CD14-positive monocyte (primary cell): ENCODE results near the gene U2SURP. TPM values are rescaled to one million over a fixed set of nuclear protein-coding genes. Genes with fewer than 3 reads are reported as not detected.

Experiments
- DNase-seq, 3 donors: peaks; one replicate each; pipeline ENCODE4 v3.0.0-alpha.2; 2011 to 2022
- H2AFZ ChIP-seq: 2 replicates; pipeline ENCODE4 v1.6.0; 2012; ENCODE audit warnings: mild to moderate bottlenecking, low read depth, low read length, inconsistent platforms; ENCODE audit not compliant: insufficient read depth, poor library complexity, severe bottlenecking
- H3K27ac ChIP-seq, 2 donors: 1 replicate in 1 of 2; 2 replicates in 1 of 2; pipeline ENCODE4 v1.5.1; 2012 to 2013; ENCODE audit warnings: low read length in 2 of 2, control low read depth in 1 of 2, inconsistent platforms in 1 of 2, low read depth in 1 of 2, mild to moderate bottlenecking in 1 of 2
- H3K27me3 ChIP-seq, 2 donors: one replicate each; pipeline versions ENCODE4 v1.6.0 to v1.6.1; 2011 to 2013; ENCODE audit warnings: low read length in 2 of 2; ENCODE audit not compliant: control insufficient read depth in 2 of 2, insufficient read depth in 2 of 2
- H3K36me3 ChIP-seq, 2 donors: replicated peaks in 1 of 2; 1 replicate in 1 of 2; 2 replicates in 1 of 2; pipeline versions ENCODE4 v1.5.1 to v1.6.1; 2012 to 2013; ENCODE audit warnings: low read length in 2 of 2, control low read depth in 1 of 2, inconsistent platforms in 1 of 2, mild to moderate bottlenecking in 1 of 2; ENCODE audit not compliant: insufficient read depth in 2 of 2, control insufficient read depth in 1 of 2
- H3K4me1 ChIP-seq, 2 donors: 1 replicate in 1 of 2; 2 replicates in 1 of 2; pipeline versions ENCODE4 v1.5.1 to v1.6.1; 2012 to 2013; ENCODE audit warnings: low read length in 2 of 2, control low read depth in 1 of 2, inconsistent platforms in 1 of 2, mild to moderate bottlenecking in 1 of 2, moderate library complexity in 1 of 2; ENCODE audit not compliant: insufficient read depth in 2 of 2, control insufficient read depth in 1 of 2
- H3K4me2 ChIP-seq: replicated peaks from 2 replicates; pipeline ENCODE3; 2012; ENCODE audit warnings: low read length, moderate library complexity, mild to moderate bottlenecking; ENCODE audit not compliant: poor library complexity, severe bottlenecking; ENCODE audit errors: extremely low read depth
- H3K4me3 ChIP-seq, 3 experiments: fragments of 200-600 bp in 1 of 3; sonication (generic) in 1 of 3; replicated peaks in 1 of 3; 1 replicate in 2 of 3; 2 replicates in 1 of 3; pipeline ENCODE4 v1.5.1; 2011 to 2013; ENCODE audit warnings: low read length in 3 of 3, mild to moderate bottlenecking in 3 of 3, control low read depth in 2 of 3, low read depth in 2 of 3, inconsistent platforms in 1 of 3, moderate library complexity in 1 of 3
- H3K79me2 ChIP-seq: 2 replicates; pipeline ENCODE4 v1.6.0; 2012; ENCODE audit warnings: mild to moderate bottlenecking, control low read depth, inconsistent platforms, low read length, moderate library complexity; ENCODE audit not compliant: insufficient read depth
- H3K9ac ChIP-seq: 2 replicates; pipeline ENCODE4 v1.6.0; 2017; ENCODE audit warnings: low read length, mild to moderate bottlenecking; ENCODE audit not compliant: insufficient read depth, poor library complexity, severe bottlenecking
- H3K9me3 ChIP-seq, 2 donors: replicated peaks in 1 of 2; 1 replicate in 1 of 2; 2 replicates in 1 of 2; pipeline versions ENCODE4 v1.5.1 to v1.6.1; 2012 to 2013; ENCODE audit warnings: low read length in 2 of 2, control low read depth in 1 of 2; ENCODE audit not compliant: control insufficient read depth in 1 of 2, insufficient read depth in 1 of 2
- H4K20me1 ChIP-seq: 2 replicates; pipeline ENCODE4 v1.6.0; 2012; ENCODE audit warnings: mild to moderate bottlenecking, low read length, control low read depth, moderate library complexity; ENCODE audit not compliant: insufficient read depth
- H3K27ac Mint-ChIP-seq, 7 donors: one replicate each; pipeline ENCODE4 v1.8.0; 2020; ENCODE audit warnings: mild to moderate bottlenecking in 7 of 7, mixed read lengths in 7 of 7, moderate library complexity in 6 of 7, inconsistent platforms in 2 of 7
- H3K27me3 Mint-ChIP-seq, 3 donors: one replicate each; pipeline ENCODE4 v1.8.0; 2021 to 2022; ENCODE audit warnings: low read depth in 3 of 3, mild to moderate bottlenecking in 3 of 3, mixed read lengths in 3 of 3, moderate library complexity in 3 of 3, inconsistent platforms in 1 of 3
- H3K36me3 Mint-ChIP-seq, 2 donors: one replicate each; pipeline ENCODE4 v1.8.0; 2020; ENCODE audit warnings: mixed read lengths in 2 of 2, inconsistent platforms in 1 of 2, mild to moderate bottlenecking in 1 of 2
- H3K4me1 Mint-ChIP-seq: one replicate; pipeline ENCODE4 v1.8.0; 2020; ENCODE audit warnings: mild to moderate bottlenecking, mixed read lengths
- H3K4me3 Mint-ChIP-seq, 2 donors: one replicate each; pipeline ENCODE4 v1.8.0; 2020; ENCODE audit warnings: mild to moderate bottlenecking in 2 of 2, mixed read lengths in 2 of 2, moderate library complexity in 1 of 2
- H3K9me3 Mint-ChIP-seq, 7 donors: one replicate each; pipeline ENCODE4 v1.8.0; 2020 to 2022; ENCODE audit warnings: mixed read lengths in 7 of 7, mild to moderate bottlenecking in 6 of 7, moderate library complexity in 6 of 7, inconsistent platforms in 2 of 7
- WGBS: methylation state at CpG from one replicate; pipeline ENCODE4 v1.1.5; 2013; ENCODE audit warnings: missing lambda C conversion rate; ENCODE audit not compliant: insufficient coverage; 5-methylcytosine and 5-hydroxymethylcytosine counted together
- intact Hi-C, 2 donors: fragments of 100-400 bp; cut with micrococcal nuclease; formaldehyde crosslinking; loops; one replicate each; pipeline versions ENCODE4 v1.15.0 to v1.15.1; 2023
- polyA minus RNA-seq: library from RNA; depleted of rRNA, polyadenylated mRNA; stranded (reverse); fragments of >200 nt; gene quantifications from 2 replicates; pipeline ENCODE4 v1.2.3, GENCODE V29; 2012
- polyA plus RNA-seq, 3 donors: library from polyadenylated mRNA; depleted of rRNA in 1 of 3; unstranded in 2 of 3; stranded (reverse) in 1 of 3; fragments of 300-500 nt in 2 of 3; fragments of >200 nt in 1 of 3; fragmentation: Illumina TruSeq in 2 of 3; gene quantifications; 1 replicate in 2 of 3; 2 replicates in 1 of 3; pipeline ENCODE4 v1.2.3, GENCODE V29; 2012 to 2021
- total RNA-seq, 12 experiments: library from RNA in 1 of 12; stranded (reverse) in 1 of 12; fragments of 120-200 nt in 1 of 12; gene quantifications; one replicate each; pipeline ENCODE4 v1.2.4 and lab custom pipeline; 2013 to 2026; ENCODE audit warnings: mixed read lengths in 6 of 12, inconsistent platforms in 1 of 12
- TF ChIP-seq, protein P1 (sequence below): fragments of 200-600 bp; IDR thresholded peaks from one replicate; pipeline ENCODE4 v1.8.0; 2022; ENCODE audit warnings: antibody characterized with exemption, mild to moderate bottlenecking

The U2SURP gene
- 93.0 TPM for total RNA-seq (2013)
- polyA plus RNA-seq (10 to 100 TPM; 21.1 to 70.4 (median 51.4) TPM), polyA minus RNA-seq (14.1 and 20.3 TPM in 2 replicates), total RNA-seq (lab: John Stamatoyannopoulos, UW) (82.2 to 195 (median 131) reads per million in 11 experiments)

- Histone ChIP-seq H3K9ac (peak within 1 kb of the TSS; percentile 93), H3K9me3 (no peaks in the 10 kb centered on the region), H3K27me3 (no peaks in the 10 kb centered on the region), H3K79me2 (peaks cover 58% of the 10 kb centered on the region), H3K4me3 (peak within 1 kb of the TSS; percentile 67 to 94 (median 93)), H3K36me3 (no peaks in the 10 kb centered on the region), H3K4me2 (peak within 1 kb of the TSS; percentile 83), H3K4me1 (peaks cover 18 to 24% of the 10 kb centered on the region in 2 donors), H4K20me1 (peaks cover 20% of the 10 kb centered on the region), H3K27ac (peak within 1 kb of the TSS; percentile 95 to 96), H2AFZ (peak within 1 kb of the TSS; percentile 88)
- H3K27me3 Mint-ChIP-seq: peaks cover 0 to 4% (median under 1%) of the 10 kb centered on the region in 3 donors
- no peaks in the 10 kb centered on the region for H3K36me3 Mint-ChIP-seq
- peak; percentile 92 to 99 (median 96) for DNase-seq
- intact Hi-C loops: loop anchor here in 1 of 2 donors (10.0 kb wide), 1 partner anchor 557 kb away; the partner anchor contains the start of gene XRN1
- H3K4me3 Mint-ChIP-seq: peak within 1 kb of the TSS; percentile 94 to 98
- under 1% methylated on average over 54 of the region's 55 CpGs for WGBS
- peaks cover 24% of the 10 kb centered on the region for H3K4me1 Mint-ChIP-seq
- H3K27ac Mint-ChIP-seq: peak within 1 kb of the TSS; percentile 97 to 100 (median 99)
- H3K9me3 Mint-ChIP-seq: no peaks in the 10 kb centered on the region
- TF ChIP-seq, protein P1, sequence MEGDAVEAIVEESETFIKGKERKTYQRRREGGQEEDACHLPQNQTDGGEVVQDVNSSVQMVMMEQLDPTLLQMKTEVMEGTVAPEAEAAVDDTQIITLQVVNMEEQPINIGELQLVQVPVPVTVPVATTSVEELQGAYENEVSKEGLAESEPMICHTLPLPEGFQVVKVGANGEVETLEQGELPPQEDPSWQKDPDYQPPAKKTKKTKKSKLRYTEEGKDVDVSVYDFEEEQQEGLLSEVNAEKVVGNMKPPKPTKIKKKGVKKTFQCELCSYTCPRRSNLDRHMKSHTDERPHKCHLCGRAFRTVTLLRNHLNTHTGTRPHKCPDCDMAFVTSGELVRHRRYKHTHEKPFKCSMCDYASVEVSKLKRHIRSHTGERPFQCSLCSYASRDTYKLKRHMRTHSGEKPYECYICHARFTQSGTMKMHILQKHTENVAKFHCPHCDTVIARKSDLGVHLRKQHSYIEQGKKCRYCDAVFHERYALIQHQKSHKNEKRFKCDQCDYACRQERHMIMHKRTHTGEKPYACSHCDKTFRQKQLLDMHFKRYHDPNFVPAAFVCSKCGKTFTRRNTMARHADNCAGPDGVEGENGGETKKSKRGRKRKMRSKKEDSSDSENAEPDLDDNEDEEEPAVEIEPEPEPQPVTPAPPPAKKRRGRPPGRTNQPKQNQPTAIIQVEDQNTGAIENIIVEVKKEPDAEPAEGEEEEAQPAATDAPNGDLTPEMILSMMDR: no peak
Observed at GRCh38 chr3:143001369-143002082, at the start of gene U2SURP. U2SURP (plus strand) TSS chr3:143001570; CDS start chr3:143001629, 59 bp downstream.

- Histone ChIP-seq H3K9ac (no peak overlapping the region), H3K4me2 (no peak overlapping the region), H3K4me3 (no peak overlapping the region), H3K9me3 (no peaks in the 10 kb centered on the region), H3K27me3 (peaks cover 30 to 36% of the 10 kb centered on the region in 2 donors), H3K36me3 (no peaks in the 10 kb centered on the region), H4K20me1 (no peaks in the 10 kb centered on the region), H2AFZ (no peak overlapping the region), H3K27ac (no peak overlapping the region), H3K4me1 (peaks cover 0 to 8% of the 10 kb centered on the region in 2 donors), H3K79me2 (no peaks in the 10 kb centered on the region)
- Mint-ChIP-seq H3K36me3 (no peaks in the 10 kb centered on the region), H3K27me3 (peaks cover 31 to 48% (median 35%) of the 10 kb centered on the region in 3 donors), H3K27ac (no peak overlapping the region), H3K4me1 (peaks cover 11% of the 10 kb centered on the region), H3K9me3 (peaks cover 0 to 17% (median 7%) of the 10 kb centered on the region in 7 donors), H3K4me3 (no peak overlapping the region)
- intact Hi-C loops: no loop called here
- no peak for DNase-seq
- 95% methylated on average over 2 of the region's 2 CpGs for WGBS
- TF ChIP-seq, protein P1: no peak
Observed at GRCh38 chr3:142951794-142952193, 49.6 kb upstream of the U2SURP start.
